Omental fat pad (tissue), 4 donors: ENCODE data around the gene LTB4R2. TPM values are rescaled to one million over a fixed set of nuclear protein-coding genes. Genes with fewer than 3 reads are reported as not detected.
"Not testable (repeated sequence)": the region's sequence is repeated elsewhere in the genome, so short reads cannot be mapped to it uniquely, and the experiment has no call there.

ENCODE experiments used
- ATAC-seq: fragments of 150-250 bp; one replicate; pipeline ENCODE4 v1.9.1; 2016; ENCODE audit warnings: mild to moderate bottlenecking, moderate library complexity; ENCODE audit not compliant: low FRiP score
- DNase-seq: peaks from one replicate; pipeline ENCODE4 v3.0.0-alpha.2; 2019; ENCODE audit warnings: low spot score
- total RNA-seq, 4 donors: library from RNA; depleted of rRNA; stranded (reverse); fragments of >200 nt; gene quantifications; one replicate each; pipeline ENCODE4 v1.1.0, GENCODE V29; 2016
- TF ChIP-seq, protein P1 (sequence below), 3 donors: fragments of 450-650 bp; IDR thresholded peaks; one replicate each; pipeline ENCODE4 v1.5.1; 2016 to 2017; ENCODE audit warnings: antibody characterized with exemption in 3 of 3, mild to moderate bottlenecking in 3 of 3, moderate library complexity in 2 of 3

The LTB4R2 gene
- total RNA-seq, 4 donors from 2014 or later, result 4.7 to 9.0 (median 7.9) TPM

- TF ChIP-seq, protein P1, sequence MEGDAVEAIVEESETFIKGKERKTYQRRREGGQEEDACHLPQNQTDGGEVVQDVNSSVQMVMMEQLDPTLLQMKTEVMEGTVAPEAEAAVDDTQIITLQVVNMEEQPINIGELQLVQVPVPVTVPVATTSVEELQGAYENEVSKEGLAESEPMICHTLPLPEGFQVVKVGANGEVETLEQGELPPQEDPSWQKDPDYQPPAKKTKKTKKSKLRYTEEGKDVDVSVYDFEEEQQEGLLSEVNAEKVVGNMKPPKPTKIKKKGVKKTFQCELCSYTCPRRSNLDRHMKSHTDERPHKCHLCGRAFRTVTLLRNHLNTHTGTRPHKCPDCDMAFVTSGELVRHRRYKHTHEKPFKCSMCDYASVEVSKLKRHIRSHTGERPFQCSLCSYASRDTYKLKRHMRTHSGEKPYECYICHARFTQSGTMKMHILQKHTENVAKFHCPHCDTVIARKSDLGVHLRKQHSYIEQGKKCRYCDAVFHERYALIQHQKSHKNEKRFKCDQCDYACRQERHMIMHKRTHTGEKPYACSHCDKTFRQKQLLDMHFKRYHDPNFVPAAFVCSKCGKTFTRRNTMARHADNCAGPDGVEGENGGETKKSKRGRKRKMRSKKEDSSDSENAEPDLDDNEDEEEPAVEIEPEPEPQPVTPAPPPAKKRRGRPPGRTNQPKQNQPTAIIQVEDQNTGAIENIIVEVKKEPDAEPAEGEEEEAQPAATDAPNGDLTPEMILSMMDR (IDR thresholded peaks at IDR 0.05), result no peak
- DNase-seq (no peak), ATAC-seq (no peak)
Observed at GRCh38 chr14:24343795-24344660, 34.1 kb downstream of the LTB4R2 start.

DNA sequence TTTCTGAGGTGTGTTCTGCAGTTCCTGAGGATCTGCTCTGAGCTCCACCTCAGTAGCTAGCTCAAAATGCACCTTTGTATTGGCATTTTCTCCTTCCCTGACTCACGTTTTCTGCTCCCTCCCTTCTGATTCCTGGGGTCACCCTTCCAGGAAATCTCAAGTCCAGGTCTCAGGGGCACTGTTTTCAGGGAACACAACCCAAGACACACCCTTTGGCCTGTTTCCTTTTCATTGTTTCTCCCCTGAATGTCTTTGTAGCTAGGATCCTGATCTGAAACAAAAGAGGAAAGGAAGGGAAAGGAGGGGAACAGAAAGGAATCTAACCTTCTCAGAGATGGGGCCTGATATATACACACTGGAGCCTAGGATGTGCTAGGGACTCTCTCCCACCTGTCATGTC, 37.2 kb downstream of the LTB4R2 start:
- TF ChIP-seq, protein P1 (IDR thresholded peaks at IDR 0.05), result no peak
- ATAC-seq (no peak), DNase-seq (no peak)

DNA sequence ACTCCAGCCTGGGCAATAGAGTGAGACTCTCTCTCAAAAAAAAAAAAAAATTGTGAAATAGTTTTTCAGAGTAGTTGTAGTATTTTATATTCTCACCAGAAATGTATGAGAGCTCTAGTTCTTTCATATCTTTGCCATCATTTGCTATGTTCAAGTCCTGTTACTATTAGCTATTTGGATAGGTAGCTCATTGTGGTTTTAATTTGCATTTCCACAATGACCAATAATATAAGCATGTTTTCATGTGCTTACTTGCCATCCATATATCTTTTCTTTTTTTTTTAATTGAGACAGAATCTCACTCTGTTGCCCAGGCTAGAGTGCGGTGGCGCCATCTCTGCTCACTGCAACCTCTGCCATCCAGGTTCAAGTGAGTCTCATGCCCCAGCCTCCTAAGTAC, 38.2 kb downstream of the LTB4R2 start:
- DNase-seq (no peak), ATAC-seq (no peak)
- TF ChIP-seq, protein P1 (IDR thresholded peaks at IDR 0.05), result no peak

GRCh38 chr14:24349742-24350141, 39.8 kb downstream of the LTB4R2 start:
- TF ChIP-seq, protein P1 (IDR thresholded peaks at IDR 0.05), result no peak
- no peak for ATAC-seq
- DNase-seq, result no peak

DNA sequence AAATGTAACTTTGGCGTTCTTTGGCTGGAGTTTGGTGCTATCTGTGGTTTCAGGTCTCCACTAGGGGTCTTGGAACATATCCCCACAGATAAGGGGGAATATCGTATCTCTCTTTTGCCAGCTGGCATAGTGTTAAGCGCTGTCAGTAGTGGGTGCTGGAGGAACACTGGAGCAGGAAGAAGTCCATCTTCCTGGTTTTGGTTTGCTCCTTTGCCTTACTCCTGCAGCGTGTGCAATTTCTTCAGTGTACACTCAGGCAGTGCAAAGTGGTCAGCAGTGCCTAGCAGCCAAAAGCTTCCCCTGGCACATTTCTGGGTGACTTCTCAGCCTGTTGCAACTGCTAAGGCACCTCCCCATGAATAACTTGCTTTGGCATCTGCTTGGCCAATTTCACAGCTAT, 41.6 kb downstream of the LTB4R2 start:
- TF ChIP-seq, protein P1 (IDR thresholded peaks at IDR 0.05), result no peak
- no peak for DNase-seq

DNA sequence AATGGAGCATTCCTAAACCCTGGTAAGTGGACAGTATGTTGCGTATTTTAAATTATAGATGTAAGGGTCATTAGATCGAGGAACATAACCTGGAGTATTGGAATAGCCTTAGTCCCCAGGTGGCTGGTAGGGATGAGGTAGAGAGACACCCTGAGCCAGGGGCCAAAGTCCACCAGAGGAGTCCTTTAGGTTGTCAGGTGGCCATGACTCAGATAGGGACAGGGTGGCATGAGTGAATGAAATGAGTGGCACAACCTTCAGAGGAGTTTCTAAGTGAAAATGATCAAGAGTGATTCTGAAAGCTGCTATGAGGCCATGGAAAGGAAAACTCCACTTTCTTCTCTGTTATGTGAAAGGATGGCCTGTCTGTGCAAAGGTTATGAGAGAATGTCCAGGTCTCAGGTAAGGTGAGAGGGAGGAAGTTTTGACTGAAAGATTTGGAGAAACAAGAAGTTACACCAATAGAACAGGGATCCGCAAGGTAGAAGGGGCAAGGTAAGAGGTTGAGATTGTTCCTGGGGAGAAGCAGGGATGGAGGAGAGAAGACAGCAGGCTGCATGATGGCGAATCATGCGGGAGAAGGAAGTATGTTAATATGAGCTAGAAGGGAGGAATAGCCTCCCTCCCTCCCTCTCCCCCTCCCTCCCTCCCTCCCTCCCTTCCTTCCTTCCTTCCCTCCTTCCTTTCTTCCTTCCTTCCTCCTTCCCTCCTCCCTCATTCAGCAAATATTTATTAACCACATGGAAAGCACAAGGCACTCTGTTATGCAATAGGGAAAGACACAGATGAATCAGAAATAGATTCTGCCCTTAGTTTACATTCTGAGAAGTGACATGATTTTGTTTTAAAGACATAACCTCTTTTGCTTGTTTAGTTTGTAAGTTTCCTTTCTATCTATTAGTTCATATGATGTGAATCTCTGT, 43.9 kb downstream of the LTB4R2 start:
- ATAC-seq (no peak), DNase-seq (no peak)
- TF ChIP-seq, protein P1 (IDR thresholded peaks at IDR 0.05), result no peak

More for the DNA sequence above, 41.6 kb downstream of the LTB4R2 start:
- peak; percentile 78 for ATAC-seq

- not testable (repeated sequence) for ATAC-seq, DNase-seq
Observed at GRCh38 chr14:24354482-24354825, 44.5 kb downstream of the LTB4R2 start.
